ENCODE measurements around the gene MTHFSD.

DNA sequence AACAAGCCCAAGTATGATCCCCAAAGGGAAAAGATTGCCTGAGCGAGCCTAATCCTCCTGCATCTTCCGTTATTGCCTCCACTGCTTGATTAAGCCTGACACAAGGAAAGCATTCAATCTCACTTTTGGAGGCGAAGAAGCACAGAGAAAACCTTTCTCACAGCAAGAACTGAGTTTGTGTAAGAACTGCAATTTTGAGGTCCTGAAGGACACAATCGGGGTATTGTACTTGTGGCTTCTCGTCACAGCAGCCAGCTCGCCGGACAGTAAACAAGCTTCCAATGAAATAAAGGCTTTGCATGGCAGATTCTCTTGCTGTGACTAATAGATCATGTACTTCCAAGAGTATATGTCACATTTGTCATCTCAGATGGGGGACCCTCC is 63.4 kb downstream of the MTHFSD start:
- no peak for TF ChIP-seq GATA2 (CRISPR knock-in tag; IDR thresholded peaks at IDR 0.05)
- TF ChIP-seq, protein P1, sequence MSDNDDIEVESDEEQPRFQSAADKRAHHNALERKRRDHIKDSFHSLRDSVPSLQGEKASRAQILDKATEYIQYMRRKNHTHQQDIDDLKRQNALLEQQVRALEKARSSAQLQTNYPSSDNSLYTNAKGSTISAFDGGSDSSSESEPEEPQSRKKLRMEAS (IDR thresholded peaks at IDR 0.05; ENCODE audit: low read depth): no peak
- TF ChIP-seq, protein P2, sequence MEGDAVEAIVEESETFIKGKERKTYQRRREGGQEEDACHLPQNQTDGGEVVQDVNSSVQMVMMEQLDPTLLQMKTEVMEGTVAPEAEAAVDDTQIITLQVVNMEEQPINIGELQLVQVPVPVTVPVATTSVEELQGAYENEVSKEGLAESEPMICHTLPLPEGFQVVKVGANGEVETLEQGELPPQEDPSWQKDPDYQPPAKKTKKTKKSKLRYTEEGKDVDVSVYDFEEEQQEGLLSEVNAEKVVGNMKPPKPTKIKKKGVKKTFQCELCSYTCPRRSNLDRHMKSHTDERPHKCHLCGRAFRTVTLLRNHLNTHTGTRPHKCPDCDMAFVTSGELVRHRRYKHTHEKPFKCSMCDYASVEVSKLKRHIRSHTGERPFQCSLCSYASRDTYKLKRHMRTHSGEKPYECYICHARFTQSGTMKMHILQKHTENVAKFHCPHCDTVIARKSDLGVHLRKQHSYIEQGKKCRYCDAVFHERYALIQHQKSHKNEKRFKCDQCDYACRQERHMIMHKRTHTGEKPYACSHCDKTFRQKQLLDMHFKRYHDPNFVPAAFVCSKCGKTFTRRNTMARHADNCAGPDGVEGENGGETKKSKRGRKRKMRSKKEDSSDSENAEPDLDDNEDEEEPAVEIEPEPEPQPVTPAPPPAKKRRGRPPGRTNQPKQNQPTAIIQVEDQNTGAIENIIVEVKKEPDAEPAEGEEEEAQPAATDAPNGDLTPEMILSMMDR (IDR thresholded peaks at IDR 0.05): no peak
- TF ChIP-seq, protein P3, sequence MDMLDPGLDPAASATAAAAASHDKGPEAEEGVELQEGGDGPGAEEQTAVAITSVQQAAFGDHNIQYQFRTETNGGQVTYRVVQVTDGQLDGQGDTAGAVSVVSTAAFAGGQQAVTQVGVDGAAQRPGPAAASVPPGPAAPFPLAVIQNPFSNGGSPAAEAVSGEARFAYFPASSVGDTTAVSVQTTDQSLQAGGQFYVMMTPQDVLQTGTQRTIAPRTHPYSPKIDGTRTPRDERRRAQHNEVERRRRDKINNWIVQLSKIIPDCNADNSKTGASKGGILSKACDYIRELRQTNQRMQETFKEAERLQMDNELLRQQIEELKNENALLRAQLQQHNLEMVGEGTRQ (IDR thresholded peaks at IDR 0.05; ENCODE audit: borderline replicate concordance, low read depth, low read length): no peak
- no peak for TF ChIP-seq RCOR1 (IDR thresholded peaks at IDR 0.05; ENCODE audit: low read length)
- no peak for TF ChIP-seq FOXM1 (IDR thresholded peaks at IDR 0.05; ENCODE audit: low read depth)
- no peak for TF ChIP-seq RXRA (IDR thresholded peaks at IDR 0.05; ENCODE audit: borderline replicate concordance, low read depth)
- no peak for TF ChIP-seq NFIC (IDR thresholded peaks at IDR 0.05; ENCODE audit: borderline replicate concordance)
- no peak for TF ChIP-seq CHD2 (IDR thresholded peaks at IDR 0.05; ENCODE audit: low read length, partially characterized antibody)
- TF ChIP-seq EP300 (IDR thresholded peaks at IDR 0.05; ENCODE audit: borderline replicate concordance in 1 of 2, low read depth in 1 of 2, low read length in 1 of 2): no peak
- TF ChIP-seq POLR2AphosphoS5 (IDR thresholded peaks at IDR 0.05; ENCODE audit: low read depth, low read length): no peak
